Activated CD4-positive, alpha-beta T cell treated with anti-CD3 and anti-CD28 coated beads, Interleukin-2, Interleukin-4, amounts not matched to agents 100 ng/mL and 50 ng/mL, durations not matched to agents 16 hours and 8 hours (primary cell): Measurements from ENCODE around the gene CNGA1.
A peak's percentile ranks its signal among the peaks of the same experiment; 100 is the strongest.

ENCODE experiments used
- DNase-seq: peaks from one replicate; pipeline ENCODE4 v3.0.0-alpha.2; 2020; ENCODE audit warnings: low spot score

The CNGA1 gene

DNA sequence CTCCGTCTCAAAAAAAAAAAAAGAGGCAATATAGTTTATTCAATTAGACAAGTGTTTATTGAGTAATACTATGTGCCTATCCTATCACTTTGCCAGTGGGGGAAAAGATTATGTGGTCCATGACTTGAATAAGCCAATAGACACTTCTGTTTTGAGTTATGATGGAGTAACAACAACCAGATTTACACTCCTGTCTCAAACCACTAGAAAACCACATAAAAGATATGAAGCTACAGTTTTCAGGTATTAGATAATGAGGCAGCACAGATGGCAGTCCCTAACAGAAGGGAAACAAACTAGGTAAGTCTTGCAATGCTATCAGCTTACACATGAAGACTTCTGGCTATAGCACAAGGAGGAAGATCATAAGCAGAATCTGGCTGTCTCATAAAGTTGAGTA lies 124.6 kb downstream of the CNGA1 start:
- DNase-seq = peak; percentile 36
